Measurements from ENCODE around the gene EHBP1.

- TF ChIP-seq CTCF (conservative IDR thresholded peaks at IDR 0.05; ENCODE audit: low read depth in 2 of 2), result peak; percentile 26 to 59; a peak in 3 of 4 replicates
- TF ChIP-seq EZH2 (IDR thresholded peaks at IDR 0.05; ENCODE audit: low read depth, unreplicated experiment), result peak; percentile 14
- no peak for TF ChIP-seq POLR2AphosphoS5 (IDR thresholded peaks at IDR 0.05; ENCODE audit: low read depth)
- no peak for TF ChIP-seq ZNF331 (CRISPR knock-in tag; IDR thresholded peaks at IDR 0.05; ENCODE audit: low read depth)
These were observed 342.1 kb downstream of the EHBP1 start for GRCh38 chr2:63047321-63048279.

Data from GM23338 (cell line).